GM21576 (cell line): ENCODE measurements around the gene FNDC5.

ENCODE experiments used
- ATAC-seq: cut with Tn5 transposase; IDR thresholded peaks from one replicate; pipeline ENCODE4 v1.9.1; 2021; ENCODE audit warnings: mild to moderate bottlenecking, moderate library complexity; ENCODE audit not compliant: unreplicated experiment

FNDC5 gene

GRCh38 chr1:32867151-32867550, 3.6 kb downstream of the FNDC5 start:
- no peak for ATAC-seq

GRCh38 chr1:32865639-32866405, 4.9 kb downstream of the FNDC5 start:
- ATAC-seq = no peak

- ATAC-seq = no peak
Observed at GRCh38 chr1:32864375-32865019, 6.2 kb downstream of the FNDC5 start.

GRCh38 chr1:32863881-32864245, 6.8 kb downstream of the FNDC5 start:
- no peak for ATAC-seq

GRCh38 chr1:32863218-32863880, 7.4 kb downstream of the FNDC5 start:
- ATAC-seq = no peak

GRCh38 chr1:32861904-32862695, 8.6 kb downstream of the FNDC5 start:
- ATAC-seq = no peak

- no peak for ATAC-seq
Observed at GRCh38 chr1:32860566-32860965, 10.1 kb downstream of the FNDC5 start.

GRCh38 chr1:32859915-32860314, 10.8 kb downstream of the FNDC5 start:
- no peak for ATAC-seq

GRCh38 chr1:32858791-32859190, 11.9 kb downstream of the FNDC5 start:
- ATAC-seq = no peak

GRCh38 chr1:32858136-32858535, 12.6 kb downstream of the FNDC5 start:
- ATAC-seq = no peak

- ATAC-seq = no peak
Observed at GRCh38 chr1:32855861-32856617, 14.7 kb downstream of the FNDC5 start.

- no peak for ATAC-seq
Observed at GRCh38 chr1:32848354-32849063, 22.2 kb downstream of the FNDC5 start.

- no peak for ATAC-seq
Observed at GRCh38 chr1:32831878-32832277, 38.8 kb downstream of the FNDC5 start.

GRCh38 chr1:32830092-32830852, 40.4 kb downstream of the FNDC5 start:
- ATAC-seq = no peak

GRCh38 chr1:32828341-32828740, 42.4 kb downstream of the FNDC5 start:
- ATAC-seq = no peak

- no peak for ATAC-seq
Observed at GRCh38 chr1:32825181-32825580, 45.5 kb downstream of the FNDC5 start.

- ATAC-seq = no peak
Observed at GRCh38 chr1:32818804-32819541, 51.7 kb downstream of the FNDC5 start.
